Upper lobe of right lung (tissue), 1 donor: ENCODE measurements around the gene BPIFB1. TPM values are rescaled to one million over a fixed set of nuclear protein-coding genes. Genes with fewer than 3 reads are reported as not detected.
A peak's percentile ranks its signal among the peaks of the same experiment; 100 is the strongest.

Experiments
- ATAC-seq: fragments of 200-7000 bp; cut with Tn5 transposase; one replicate; pipeline ENCODE4 v1.9.1; 2020; ENCODE audit warnings: mild to moderate bottlenecking, moderate library complexity
- DNase-seq: peaks from one replicate; pipeline ENCODE4 v3.0.0-alpha.2; 2020
- H3K27ac ChIP-seq: fragments of 200-600 bp; one replicate; pipeline ENCODE4 v1.8.0; 2022
- H3K27me3 ChIP-seq: fragments of 200-600 bp; one replicate; pipeline ENCODE4 v1.8.0; 2022; ENCODE audit warnings: mild to moderate bottlenecking
- H3K36me3 ChIP-seq: fragments of 200-600 bp; one replicate; pipeline ENCODE4 v1.8.0; 2022
- H3K4me1 ChIP-seq: fragments of 200-600 bp; one replicate; pipeline ENCODE4 v1.8.0; 2022
- H3K4me3 ChIP-seq: fragments of 200-600 bp; one replicate; pipeline ENCODE4 v1.8.0; 2022; ENCODE audit warnings: mild to moderate bottlenecking
- H3K9me3 ChIP-seq: fragments of 200-600 bp; one replicate; pipeline ENCODE4 v1.8.0; 2022
- intact Hi-C: fragments of 100-400 bp; cut with DNase I; formaldehyde crosslinking; loops from one replicate; pipeline ENCODE4 v1.11.0; 2022
- total RNA-seq: library from RNA; stranded (reverse); fragmentation: NEBNext Ultra II Directional; extraction: Animal tissue kit (Norgen Biotek cat#: 25700); gene quantifications from one replicate; pipeline ENCODE4 v1.2.1, GENCODE V29; 2021
- TF ChIP-seq, protein P1 (sequence below): fragments of 200-600 bp; IDR thresholded peaks from one replicate; pipeline ENCODE4 v1.8.0; 2022; ENCODE audit warnings: antibody characterized with exemption
- donor health status: DM: no; HTN: yes; CAD: no; lungs with severe emphysema.

The BPIFB1 gene
- total RNA-seq, 1 donor from 2014 or later: 0.67 TPM

DNA sequence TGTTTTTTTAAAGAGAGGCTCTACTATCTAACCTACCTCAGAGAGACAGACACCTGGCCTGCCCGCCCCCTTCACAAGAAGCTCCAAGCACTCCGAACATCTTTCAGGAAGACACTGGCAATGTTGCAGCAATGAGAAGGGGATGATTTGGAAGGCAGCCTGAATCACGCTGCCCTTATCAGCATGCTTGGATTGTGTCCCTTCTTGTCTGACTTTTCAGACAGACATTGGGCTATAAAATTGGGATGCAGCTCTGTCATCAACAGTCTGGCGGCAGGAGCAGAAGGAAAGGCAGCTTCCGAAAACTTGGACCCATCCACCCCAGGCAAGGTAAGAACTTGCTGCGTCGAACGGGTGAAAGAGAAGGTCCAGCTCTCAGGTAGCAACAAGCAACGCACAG lies 62.3 kb downstream of the BPIFB1 start:
- Histone ChIP-seq H3K27me3 (no peaks in the 10 kb centered on the region), H3K9me3 (no peaks in the 10 kb centered on the region), H3K27ac (no peak overlapping the region), H3K4me1 (no peaks in the 10 kb centered on the region), H3K4me3 (no peak overlapping the region), H3K36me3 (no peaks in the 10 kb centered on the region)
- TF ChIP-seq, protein P1, sequence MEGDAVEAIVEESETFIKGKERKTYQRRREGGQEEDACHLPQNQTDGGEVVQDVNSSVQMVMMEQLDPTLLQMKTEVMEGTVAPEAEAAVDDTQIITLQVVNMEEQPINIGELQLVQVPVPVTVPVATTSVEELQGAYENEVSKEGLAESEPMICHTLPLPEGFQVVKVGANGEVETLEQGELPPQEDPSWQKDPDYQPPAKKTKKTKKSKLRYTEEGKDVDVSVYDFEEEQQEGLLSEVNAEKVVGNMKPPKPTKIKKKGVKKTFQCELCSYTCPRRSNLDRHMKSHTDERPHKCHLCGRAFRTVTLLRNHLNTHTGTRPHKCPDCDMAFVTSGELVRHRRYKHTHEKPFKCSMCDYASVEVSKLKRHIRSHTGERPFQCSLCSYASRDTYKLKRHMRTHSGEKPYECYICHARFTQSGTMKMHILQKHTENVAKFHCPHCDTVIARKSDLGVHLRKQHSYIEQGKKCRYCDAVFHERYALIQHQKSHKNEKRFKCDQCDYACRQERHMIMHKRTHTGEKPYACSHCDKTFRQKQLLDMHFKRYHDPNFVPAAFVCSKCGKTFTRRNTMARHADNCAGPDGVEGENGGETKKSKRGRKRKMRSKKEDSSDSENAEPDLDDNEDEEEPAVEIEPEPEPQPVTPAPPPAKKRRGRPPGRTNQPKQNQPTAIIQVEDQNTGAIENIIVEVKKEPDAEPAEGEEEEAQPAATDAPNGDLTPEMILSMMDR: no peak
- intact Hi-C loops: no loop called here
- ATAC-seq (no peak), DNase-seq (no peak)

DNA sequence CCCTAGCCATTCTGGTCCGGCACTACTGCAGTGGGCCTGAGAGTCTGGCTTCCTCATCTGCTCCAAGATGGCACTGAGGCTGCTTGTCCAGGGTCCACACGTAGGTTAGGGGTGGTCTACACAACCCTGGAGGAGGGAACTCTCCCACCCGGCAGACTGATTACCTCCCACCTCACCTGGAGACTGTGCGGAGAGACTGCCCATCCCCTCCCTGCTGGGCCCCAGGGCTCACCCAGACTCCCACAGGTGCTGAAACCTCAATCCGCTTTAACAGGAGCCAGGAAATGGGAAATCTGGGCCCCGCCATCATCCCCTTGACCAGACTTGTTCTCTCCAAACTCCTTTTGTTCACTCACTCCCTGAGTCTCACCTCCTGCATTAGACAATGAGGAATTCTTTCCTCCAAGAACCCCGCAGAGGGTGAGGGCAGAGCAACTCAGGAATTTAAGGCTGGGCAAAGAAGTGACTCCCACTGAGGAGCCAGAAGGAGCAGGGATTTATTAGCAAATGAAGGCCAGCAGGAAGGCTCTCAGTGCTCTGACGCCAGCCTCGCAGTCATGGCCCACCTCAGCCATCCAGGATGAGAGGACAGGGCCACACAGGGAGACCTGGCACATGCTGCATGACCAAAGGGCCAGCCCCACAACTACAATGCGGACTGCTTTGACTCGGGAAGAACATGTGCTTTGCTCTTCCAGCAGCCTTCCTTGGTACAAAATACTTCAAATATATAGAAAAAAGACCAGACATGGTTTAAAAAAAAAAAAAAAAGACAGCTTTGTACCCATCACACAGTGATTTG lies 65.3 kb downstream of the BPIFB1 start:
- TF ChIP-seq, protein P1: no peak
- DNase-seq: no peak
- H3K27ac ChIP-seq: no peak overlapping the region
- no peaks in the 10 kb centered on the region for H3K4me1 ChIP-seq
- H3K27me3 ChIP-seq: no peaks in the 10 kb centered on the region
- H3K36me3 ChIP-seq: peaks cover 4% of the 10 kb centered on the region
- no peak for ATAC-seq
- no peaks in the 10 kb centered on the region for H3K9me3 ChIP-seq
- H3K4me3 ChIP-seq: no peak overlapping the region
- intact Hi-C loops: no loop called here

DNA sequence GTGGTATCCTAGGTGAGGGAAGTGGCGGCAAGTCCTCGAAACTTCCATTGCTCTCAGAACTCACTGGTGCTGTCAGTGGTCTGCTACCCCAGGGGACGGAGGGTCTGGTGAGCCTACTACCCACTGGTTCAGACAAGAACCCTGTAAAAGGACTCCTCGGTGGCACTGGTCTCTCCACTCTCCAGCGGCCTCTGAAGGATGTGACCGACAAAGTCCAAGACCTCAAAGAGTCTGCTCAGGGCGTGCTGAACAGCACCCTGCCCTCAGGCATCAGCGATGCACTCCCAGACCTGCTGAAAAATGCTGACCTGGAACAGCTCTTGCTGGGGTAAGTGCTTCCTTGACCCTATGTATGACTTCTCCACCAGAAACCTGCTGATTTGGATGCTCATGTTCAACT lies 66.5 kb downstream of the BPIFB1 start:
- intact Hi-C loops: no loop called here
- Histone ChIP-seq H3K9me3 (no peaks in the 10 kb centered on the region), H3K4me3 (no peak overlapping the region), H3K4me1 (no peaks in the 10 kb centered on the region), H3K36me3 (peaks cover 4% of the 10 kb centered on the region), H3K27ac (no peak overlapping the region), H3K27me3 (no peaks in the 10 kb centered on the region)
- no peak for ATAC-seq
- TF ChIP-seq, protein P1: no peak
- DNase-seq: no peak

DNA sequence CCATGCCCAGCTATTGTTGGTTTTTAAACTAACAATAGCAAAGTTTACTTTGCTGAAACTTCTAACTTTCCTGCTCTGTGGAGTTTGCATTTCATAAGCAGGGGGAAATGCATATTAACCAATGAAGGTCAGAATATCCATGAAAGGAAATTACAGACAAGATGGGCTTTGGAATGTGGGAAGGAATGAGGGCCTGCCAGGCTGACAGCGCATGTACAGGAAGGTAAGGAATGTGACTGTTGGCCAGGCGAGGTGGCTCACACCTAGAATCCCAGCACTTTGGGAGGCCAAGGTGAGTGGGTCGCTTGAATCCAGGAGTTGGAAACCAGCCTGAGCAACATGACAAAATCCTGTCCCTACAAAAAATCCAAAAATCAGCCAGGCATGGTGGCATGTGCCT lies 68.7 kb downstream of the BPIFB1 start:
- Histone ChIP-seq H3K9me3 (no peaks in the 10 kb centered on the region), H3K27me3 (no peaks in the 10 kb centered on the region), H3K4me3 (no peak overlapping the region), H3K27ac (no peak overlapping the region), H3K36me3 (peaks cover 14% of the 10 kb centered on the region), H3K4me1 (no peaks in the 10 kb centered on the region)
- TF ChIP-seq, protein P1: no peak
- DNase-seq (peak; percentile 9), ATAC-seq (no peak)
- intact Hi-C loops: no loop called here

DNA sequence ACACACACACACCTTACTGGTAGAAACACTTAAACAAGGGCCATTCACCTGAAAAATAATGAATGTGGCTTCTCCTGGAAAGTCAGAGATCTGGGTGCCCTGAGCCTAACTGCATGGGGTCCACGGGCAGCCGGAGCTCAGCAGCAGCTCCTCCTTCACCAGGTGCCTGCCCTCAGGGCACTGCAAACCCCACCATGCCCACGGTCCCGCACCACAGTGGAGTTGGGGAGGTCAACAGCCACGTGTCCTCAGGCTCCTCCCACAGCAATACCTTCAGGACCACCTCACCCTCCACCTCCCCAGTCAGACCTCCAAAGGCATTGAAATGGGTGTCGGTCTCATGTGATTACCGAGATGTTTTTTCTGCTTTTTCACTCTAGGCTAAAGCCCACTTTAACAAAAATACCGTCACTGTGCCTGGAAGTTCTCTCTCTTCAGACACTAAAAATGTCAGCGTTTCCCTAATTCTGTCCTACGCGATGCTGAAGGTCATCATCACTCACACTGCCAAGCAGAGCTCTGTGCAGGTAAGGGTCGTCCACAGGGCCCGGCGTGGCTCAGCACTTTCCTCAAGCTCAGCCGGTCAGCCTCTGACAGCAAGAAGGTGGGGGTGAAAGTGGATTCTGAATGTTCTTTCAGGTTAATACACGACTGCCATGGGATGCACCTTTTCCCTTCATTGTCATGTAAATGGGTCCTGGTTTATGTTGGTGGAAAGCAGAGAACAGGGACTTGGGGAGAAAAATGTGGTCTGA lies 69.4 kb downstream of the BPIFB1 start:
- no peak overlapping the region for H3K27ac ChIP-seq
- no peak overlapping the region for H3K4me3 ChIP-seq
- intact Hi-C loops: no loop called here
- no peak for DNase-seq
- H3K9me3 ChIP-seq: no peaks in the 10 kb centered on the region
- H3K4me1 ChIP-seq: no peaks in the 10 kb centered on the region
- TF ChIP-seq, protein P1: no peak
- H3K36me3 ChIP-seq: peaks cover 18% of the 10 kb centered on the region
- no peaks in the 10 kb centered on the region for H3K27me3 ChIP-seq
- no peak for ATAC-seq
